ENCODE measurements around the gene ENDOU.

The ENDOU gene

GRCh38 chr12:47746523-47746922 is 21.2 kb upstream of the ENDOU start:
- H3K4me3 ChIP-seq (ENCODE audit: low read length) = no peak overlapping the region
- H3K36me3 ChIP-seq (ENCODE audit: control insufficient read depth, insufficient read depth, low read length) = peaks cover 4% of the 10 kb centered on the region
- peaks cover 4% of the 10 kb centered on the region for H3K4me1 ChIP-seq (ENCODE audit: control insufficient read depth, insufficient read depth, low read length)
- H3K27me3 ChIP-seq (ENCODE audit: control insufficient read depth, insufficient read depth, low read length) = no peaks in the 10 kb centered on the region
- no peak overlapping the region for H3K9ac ChIP-seq (ENCODE audit: low read length)
- H3K9me3 ChIP-seq (ENCODE audit: control insufficient read depth, low read length) = no peaks in the 10 kb centered on the region

- peaks cover 9% of the 10 kb centered on the region for H3K4me1 ChIP-seq (ENCODE audit: control insufficient read depth, insufficient read depth, low read length)
- H3K36me3 ChIP-seq (ENCODE audit: control insufficient read depth, insufficient read depth, low read length) = peaks cover 4% of the 10 kb centered on the region
- H3K9me3 ChIP-seq (ENCODE audit: control insufficient read depth, low read length) = no peaks in the 10 kb centered on the region
- no peak overlapping the region for H3K4me3 ChIP-seq (ENCODE audit: low read length)
- H3K9ac ChIP-seq (ENCODE audit: low read length) = no peak overlapping the region
- no peaks in the 10 kb centered on the region for H3K27me3 ChIP-seq (ENCODE audit: control insufficient read depth, insufficient read depth, low read length)
These were observed 20.8 kb upstream of the ENDOU start for GRCh38 chr12:47746073-47746472.

- Histone ChIP-seq H3K4me3 (ENCODE audit: low read length) (no peak overlapping the region), H3K27me3 (ENCODE audit: control insufficient read depth, insufficient read depth, low read length) (no peaks in the 10 kb centered on the region), H3K4me1 (ENCODE audit: control insufficient read depth, insufficient read depth, low read length) (peaks cover 13% of the 10 kb centered on the region), H3K9ac (ENCODE audit: low read length) (no peak overlapping the region), H3K36me3 (ENCODE audit: control insufficient read depth, insufficient read depth, low read length) (peaks cover 4% of the 10 kb centered on the region), H3K9me3 (ENCODE audit: control insufficient read depth, low read length) (no peaks in the 10 kb centered on the region)
These were observed 20.3 kb upstream of the ENDOU start for GRCh38 chr12:47745485-47746041.

GRCh38 chr12:47744778-47745436 is 19.6 kb upstream of the ENDOU start:
- H3K4me1 ChIP-seq (ENCODE audit: control insufficient read depth, insufficient read depth, low read length) = peaks cover 14% of the 10 kb centered on the region
- H3K9ac ChIP-seq (ENCODE audit: low read length) = no peak overlapping the region
- no peaks in the 10 kb centered on the region for H3K9me3 ChIP-seq (ENCODE audit: control insufficient read depth, low read length)

GRCh38 chr12:47744005-47744651 is 18.8 kb upstream of the ENDOU start:
- Histone ChIP-seq H3K9me3 (ENCODE audit: control insufficient read depth, low read length) (no peaks in the 10 kb centered on the region), H3K36me3 (ENCODE audit: control insufficient read depth, insufficient read depth, low read length) (no peaks in the 10 kb centered on the region), H3K27me3 (ENCODE audit: control insufficient read depth, insufficient read depth, low read length) (no peaks in the 10 kb centered on the region), H3K9ac (ENCODE audit: low read length) (no peak overlapping the region), H3K4me1 (ENCODE audit: control insufficient read depth, insufficient read depth, low read length) (peaks cover 18% of the 10 kb centered on the region), H3K4me3 (ENCODE audit: low read length) (no peak overlapping the region)

More at GRCh38 chr12:47744778-47745436, 19.6 kb upstream of the ENDOU start:
- Histone ChIP-seq H3K36me3 (ENCODE audit: control insufficient read depth, insufficient read depth, low read length) (peaks cover 3% of the 10 kb centered on the region), H3K4me3 (ENCODE audit: low read length) (no peak overlapping the region), H3K27me3 (ENCODE audit: control insufficient read depth, insufficient read depth, low read length) (no peaks in the 10 kb centered on the region)

- no peaks in the 10 kb centered on the region for H3K27me3 ChIP-seq (ENCODE audit: control insufficient read depth, insufficient read depth, low read length)
- no peaks in the 10 kb centered on the region for H3K36me3 ChIP-seq (ENCODE audit: control insufficient read depth, insufficient read depth, low read length)
- peaks cover 18% of the 10 kb centered on the region for H3K4me1 ChIP-seq (ENCODE audit: control insufficient read depth, insufficient read depth, low read length)
- no peaks in the 10 kb centered on the region for H3K9me3 ChIP-seq (ENCODE audit: control insufficient read depth, low read length)
- no peak overlapping the region for H3K4me3 ChIP-seq (ENCODE audit: low read length)
- H3K9ac ChIP-seq (ENCODE audit: low read length) = no peak overlapping the region
These were observed 18.1 kb upstream of the ENDOU start for GRCh38 chr12:47743311-47743860.

- Histone ChIP-seq H3K9ac (ENCODE audit: low read length) (no peak overlapping the region), H3K4me1 (ENCODE audit: control insufficient read depth, insufficient read depth, low read length) (peaks cover 22% of the 10 kb centered on the region), H3K4me3 (ENCODE audit: low read length) (no peak overlapping the region), H3K27me3 (ENCODE audit: control insufficient read depth, insufficient read depth, low read length) (no peaks in the 10 kb centered on the region), H3K36me3 (ENCODE audit: control insufficient read depth, insufficient read depth, low read length) (no peaks in the 10 kb centered on the region), H3K9me3 (ENCODE audit: control insufficient read depth, low read length) (no peaks in the 10 kb centered on the region)
These were observed 17.0 kb upstream of the ENDOU start for GRCh38 chr12:47742253-47742825.

- Histone ChIP-seq H3K27me3 (ENCODE audit: control insufficient read depth, insufficient read depth, low read length) (no peaks in the 10 kb centered on the region), H3K4me1 (ENCODE audit: control insufficient read depth, insufficient read depth, low read length) (peaks cover 32% of the 10 kb centered on the region), H3K36me3 (ENCODE audit: control insufficient read depth, insufficient read depth, low read length) (no peaks in the 10 kb centered on the region), H3K9me3 (ENCODE audit: control insufficient read depth, low read length) (no peaks in the 10 kb centered on the region), H3K9ac (ENCODE audit: low read length) (no peak overlapping the region), H3K4me3 (ENCODE audit: low read length) (no peak overlapping the region)
These were observed 16.0 kb upstream of the ENDOU start for GRCh38 chr12:47741340-47741703.

GRCh38 chr12:47740606-47741339 is 15.5 kb upstream of the ENDOU start:
- peaks cover 36% of the 10 kb centered on the region for H3K4me1 ChIP-seq (ENCODE audit: control insufficient read depth, insufficient read depth, low read length)

GRCh38 chr12:47739979-47740378 is 14.7 kb upstream of the ENDOU start:
- Histone ChIP-seq H3K36me3 (ENCODE audit: control insufficient read depth, insufficient read depth, low read length) (no peaks in the 10 kb centered on the region), H3K27me3 (ENCODE audit: control insufficient read depth, insufficient read depth, low read length) (no peaks in the 10 kb centered on the region), H3K9ac (ENCODE audit: low read length) (no peak overlapping the region), H3K9me3 (ENCODE audit: control insufficient read depth, low read length) (no peaks in the 10 kb centered on the region), H3K4me3 (ENCODE audit: low read length) (no peak overlapping the region), H3K4me1 (ENCODE audit: control insufficient read depth, insufficient read depth, low read length) (peaks cover 41% of the 10 kb centered on the region)

More at GRCh38 chr12:47740606-47741339, 15.5 kb upstream of the ENDOU start:
- no peaks in the 10 kb centered on the region for H3K9me3 ChIP-seq (ENCODE audit: control insufficient read depth, low read length)
- H3K4me3 ChIP-seq (ENCODE audit: low read length) = no peak overlapping the region
- H3K9ac ChIP-seq (ENCODE audit: low read length) = no peak overlapping the region
- no peaks in the 10 kb centered on the region for H3K36me3 ChIP-seq (ENCODE audit: control insufficient read depth, insufficient read depth, low read length)
- H3K27me3 ChIP-seq (ENCODE audit: control insufficient read depth, insufficient read depth, low read length) = no peaks in the 10 kb centered on the region

GRCh38 chr12:47739297-47739696 is 14.0 kb upstream of the ENDOU start:
- no peaks in the 10 kb centered on the region for H3K36me3 ChIP-seq (ENCODE audit: control insufficient read depth, insufficient read depth, low read length)
- H3K27me3 ChIP-seq (ENCODE audit: control insufficient read depth, insufficient read depth, low read length) = no peaks in the 10 kb centered on the region
- no peak overlapping the region for H3K4me3 ChIP-seq (ENCODE audit: low read length)
- peaks cover 43% of the 10 kb centered on the region for H3K4me1 ChIP-seq (ENCODE audit: control insufficient read depth, insufficient read depth, low read length)
- H3K9me3 ChIP-seq (ENCODE audit: control insufficient read depth, low read length) = no peaks in the 10 kb centered on the region
- H3K9ac ChIP-seq (ENCODE audit: low read length) = no peak overlapping the region
